Left cardiac atrium (tissue), 4 donors: ENCODE data around the gene SPATA46. TPM values are rescaled to one million over a fixed set of nuclear protein-coding genes. Genes with fewer than 3 reads are reported as not detected.

Experiments
- ATAC-seq, 2 donors: fragments of 200-7000 bp; cut with Tn5 transposase; one replicate each; pipeline ENCODE4 v1.9.1; 2020; ENCODE audit warnings: mild to moderate bottlenecking in 2 of 2, moderate library complexity in 2 of 2
- DNase-seq: peaks from one replicate; pipeline ENCODE4 v3.0.0-alpha.2; 2020
- intact Hi-C, 2 donors: fragments of 100-400 bp; cut with DNase I; formaldehyde crosslinking; loops; one replicate each; pipeline versions ENCODE4 v1.14.1 to v1.15.1; 2022 to 2023
- microRNA-seq, 2 donors: library from miRNA; unstranded; fragments of <30 nt; microRNA quantifications; one replicate each; pipeline ENCODE4 v1.2.0, GENCODE V29; 2020
- total RNA-seq, 2 donors: library from RNA; stranded (reverse); fragmentation: NEBNext Ultra II Directional; extraction: Animal tissue kit (Norgen Biotek cat#: 25700); gene quantifications; one replicate each; pipeline ENCODE4 v1.2.1, GENCODE V29; 2021
- donor health status: DM: no; HTN: yes; CAD: no.
- donor health status: DM: no; HTN: yes; CAD: no; lungs with severe emphysema.
- donor health status: DM: yes; HTN: yes; CAD: no.
- donor health status: Dilated cardiomyopathy.

Gene SPATA46
- total RNA-seq, 2 donors from 2014 or later, result not detected

DNA sequence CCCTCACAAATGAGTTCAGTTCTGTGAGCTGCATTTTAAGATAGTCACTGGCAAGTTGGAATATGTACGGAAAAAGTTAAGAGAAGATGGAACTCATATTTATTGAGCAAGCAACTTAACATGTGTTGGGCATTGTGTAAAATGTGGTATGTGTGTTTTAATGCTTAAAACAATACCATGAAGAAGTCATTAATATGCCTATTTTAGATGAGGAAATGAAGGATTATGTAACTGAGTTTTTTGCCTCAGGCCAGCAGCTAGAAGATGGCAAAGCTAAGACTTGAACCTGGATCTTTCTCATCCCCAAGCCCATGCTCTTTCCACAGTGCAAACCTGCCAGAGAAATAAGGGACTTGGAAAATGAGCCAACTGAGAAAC lies 48.9 kb downstream of the SPATA46 start:
- no peak for DNase-seq
- intact Hi-C loops, result no loop called here
- no peak for ATAC-seq

DNA sequence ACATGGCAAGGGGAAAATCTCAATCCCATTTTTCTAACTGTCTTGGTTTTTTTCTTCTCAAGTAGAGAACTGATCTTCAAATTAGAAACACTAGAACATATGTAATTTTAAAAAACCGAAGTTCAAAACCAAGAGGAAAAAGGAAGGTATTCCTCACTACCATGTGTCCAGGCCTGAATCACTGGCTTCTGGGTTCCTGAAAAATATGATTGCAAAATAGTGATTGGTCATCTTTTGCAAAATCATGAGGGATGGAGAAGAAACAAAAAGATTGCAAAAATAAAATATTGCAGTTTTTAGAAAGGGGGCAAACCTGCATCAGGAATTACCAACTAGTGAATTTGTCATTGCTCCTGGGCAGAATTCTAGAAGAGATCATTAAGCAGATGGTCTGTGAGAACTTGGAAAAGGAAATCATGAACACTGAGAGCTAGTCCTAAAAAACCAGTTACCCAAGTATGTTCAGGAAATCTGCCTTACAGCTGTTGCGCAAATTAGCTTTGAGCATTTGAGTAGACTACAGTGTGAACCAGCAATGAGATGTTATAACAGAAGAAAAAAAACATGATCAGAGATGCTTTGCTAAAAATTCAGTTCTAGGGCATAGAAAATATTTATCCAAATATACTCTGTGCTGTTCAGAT lies 49.4 kb downstream of the SPATA46 start:
- no peak for DNase-seq
- intact Hi-C loops, result no loop called here
- peak in 1 of 2 donors; percentile 43 for ATAC-seq

DNA sequence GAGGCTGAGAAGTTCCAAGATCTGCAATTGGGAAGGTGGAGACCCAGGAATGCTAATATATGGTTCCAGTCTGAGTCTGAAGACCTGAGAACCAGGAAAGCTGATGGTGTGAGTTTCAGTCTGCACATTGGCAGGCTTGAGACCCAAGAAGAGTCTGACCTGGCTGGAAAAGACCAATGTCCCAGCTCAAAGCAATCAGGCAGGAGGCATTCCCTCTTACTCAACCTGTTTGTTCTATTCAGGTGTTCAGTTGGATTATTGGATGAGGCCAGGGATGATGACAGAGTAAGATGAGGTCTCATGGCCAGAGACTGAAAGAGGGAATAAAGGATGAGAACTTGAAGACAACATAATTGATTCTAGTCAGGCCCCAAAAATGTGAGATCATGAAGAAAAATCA lies 50.1 kb downstream of the SPATA46 start:
- intact Hi-C loops, result no loop called here
- no peak for ATAC-seq
- no peak for DNase-seq

DNA sequence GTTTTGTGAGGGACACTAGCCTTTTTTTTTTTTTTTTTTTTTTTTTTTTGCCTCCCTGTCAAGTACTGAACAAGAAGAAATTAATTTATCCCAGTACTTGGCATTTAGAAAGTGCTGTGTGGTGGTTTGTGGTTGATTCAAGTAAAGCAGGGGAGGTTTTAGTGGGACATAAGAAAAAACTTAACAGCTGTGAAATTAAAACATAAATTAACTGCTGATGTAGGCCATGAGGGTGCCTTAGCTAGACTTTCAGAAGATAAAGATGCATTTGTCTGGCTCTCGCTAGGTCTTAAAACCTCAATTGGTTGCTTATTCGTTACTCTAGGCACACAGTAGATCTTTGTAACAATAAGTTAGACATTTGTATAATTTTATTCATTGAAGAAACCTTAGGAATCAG lies 52.3 kb downstream of the SPATA46 start:
- ATAC-seq, result no peak
- no peak for DNase-seq
- intact Hi-C loops, result no loop called here

Small RNA genes within 50 kb of the gene (microRNA-seq; reads per million reads assigned to microRNA genes)
- gene MIR556, result 2.2 to 6.7 reads per million in 2 donors

Other genes with a start within 250 kb of the SPATA46 start
- gene C1orf226, start 4.9 kb upstream of the SPATA46 start, total RNA-seq, result 1 to 10 TPM; 2.3 to 4.9 TPM
- under 1 TPM; 0.13 to 0.27 TPM for gene SH2D1B, start 35.3 kb upstream of the SPATA46 start, total RNA-seq
- gene UHMK1, start 121.0 kb upstream of the SPATA46 start, total RNA-seq, result 10 to 100 TPM; 26.0 to 27.4 TPM
- 10 to 100 TPM; 36.8 to 70.3 TPM for gene UAP1, start 184.9 kb upstream of the SPATA46 start, total RNA-seq